H1 (cell line): ENCODE results near the gene TSPAN5.

Source experiments
- ATF2 ChIP-seq: IDR thresholded peaks from 2 replicates; pipeline ENCODE4 v1.6.1; 2012; ENCODE audit warnings: low read length, inconsistent platforms
- BCL11A ChIP-seq, 2 experiments: IDR thresholded peaks; one replicate each; pipeline ENCODE4 v1.6.1; 2011; ENCODE audit warnings: low read depth in 2 of 2, low read length in 2 of 2, mild to moderate bottlenecking in 2 of 2
- CHD1 ChIP-seq: IDR thresholded peaks from 2 replicates; pipeline ENCODE4 v1.6.1; 2012; ENCODE audit warnings: low read depth, low read length, improper control_type of control experiment
- CTCF ChIP-seq, 3 experiments: IDR thresholded peaks; 1 replicate in 2 of 3; 2 replicates in 1 of 3; pipeline versions ENCODE4 v1.5.1 to v1.6.1; 2011; ENCODE audit warnings: low read length in 3 of 3, mild to moderate bottlenecking in 3 of 3, inconsistent platforms in 2 of 3, low read depth in 1 of 3, moderate library complexity in 1 of 3; ENCODE audit not compliant: insufficient read depth in 1 of 3; ENCODE audit errors: control extremely low read depth in 1 of 3
- E2F6 ChIP-seq: IDR thresholded peaks from 2 replicates; pipeline ENCODE4 v1.6.1; 2012; ENCODE audit warnings: inconsistent platforms
- EZH2 ChIP-seq: fragments of 200-600 bp; sonication (generic); IDR thresholded peaks from 2 replicates; pipeline ENCODE4 v1.7.1; 2012; ENCODE audit warnings: low read depth, mild to moderate bottlenecking, moderate library complexity, low read length, inconsistent platforms; ENCODE audit not compliant: severe bottlenecking
- JUN ChIP-seq: IDR thresholded peaks from 2 replicates; pipeline ENCODE4 v1.6.1; 2011; ENCODE audit warnings: low read depth, mild to moderate bottlenecking, improper control_type of control experiment, low read length
- KDM5A ChIP-seq: fragments of 200-600 bp; IDR thresholded peaks from 2 replicates; pipeline ENCODE4 v1.7.1; 2012; ENCODE audit warnings: mild to moderate bottlenecking, low read length, inconsistent platforms, mixed read lengths
- NRF1 ChIP-seq: IDR thresholded peaks from 2 replicates; pipeline ENCODE4 v1.6.1; 2011; ENCODE audit warnings: mild to moderate bottlenecking, low read depth, low read length, improper control_type of control experiment
- POLR2AphosphoS5 ChIP-seq: IDR thresholded peaks from 2 replicates; pipeline ENCODE4 v1.6.1; 2011; ENCODE audit warnings: low read depth, low read length
- RAD21 ChIP-seq, 2 experiments: IDR thresholded peaks in 1 of 2; conservative IDR thresholded peaks in 1 of 2; 2 replicates each; pipeline ENCODE4 v1.6.1; 2011; ENCODE audit warnings: low read depth in 2 of 2, low read length in 2 of 2, improper control_type of control experiment in 1 of 2, inconsistent platforms in 1 of 2, mild to moderate bottlenecking in 1 of 2, moderate library complexity in 1 of 2
- TAF1 ChIP-seq: IDR thresholded peaks from 2 replicates; pipeline ENCODE4 v1.6.1; 2011; ENCODE audit warnings: mild to moderate bottlenecking, low read depth, low read length
- ZNF274 ChIP-seq: IDR thresholded peaks from 2 replicates; pipeline ENCODE4 v1.7.0; 2012; ENCODE audit warnings: low read length, borderline replicate concordance; ENCODE audit errors: extremely low read depth

GRCh38 chr4:98430708-98431403, 227.6 kb downstream of the TSPAN5 start:
- TF ChIP-seq CTCF (IDR thresholded peaks at IDR 0.05; ENCODE audit: control extremely low read depth in 1 of 3, insufficient read depth in 1 of 3, low read depth in 1 of 3, low read length in 3 of 3), result no peak
- TF ChIP-seq POLR2AphosphoS5, result no peak
- no peak for TF ChIP-seq ZNF274
- no peak for TF ChIP-seq KDM5A
- TF ChIP-seq E2F6, result no peak
- no peak for TF ChIP-seq CHD1
- TF ChIP-seq EZH2, result no peak
- TF ChIP-seq TAF1, result no peak
- no peak for TF ChIP-seq NRF1
- no peak for TF ChIP-seq BCL11A (IDR thresholded peaks at IDR 0.05; ENCODE audit: low read depth in 2 of 2, low read length in 2 of 2)
- TF ChIP-seq RAD21 (IDR thresholded peaks at IDR 0.05 in 1 of 2, conservative IDR thresholded peaks at IDR 0.05 in 1 of 2; ENCODE audit: low read depth in 2 of 2, low read length in 2 of 2), result no peak
- no peak for TF ChIP-seq JUN
- TF ChIP-seq ATF2, result no peak
